HCT116 (cell line): ENCODE measurements around the gene BBS9. TPM values are rescaled to one million over a fixed set of nuclear protein-coding genes. Genes with fewer than 3 reads are reported as not detected.

ENCODE experiments used
- ATAC-seq: fragments of 200-7000 bp; cut with Tn5 transposase; 2 replicates; pipeline ENCODE4 v1.9.1; 2020; ENCODE audit warnings: mild to moderate bottlenecking, moderate library complexity
- BruUV-seq: library from RNA; stranded (reverse); fragments of 400-500 nt; replicated peaks from 2 replicates; lab custom pipeline; 2021; lab: Mats Ljungman, UMichigan
- CTCF ChIA-PET: fragments of 300-600 bp; sonication (Branson Sonifier 250); formaldehyde crosslinking; loops from one replicate; lab custom pipeline; 2021; ENCODE audit warnings: antibody characterized with exemption; lab: Charles Lee
- POLR2A ChIA-PET: fragments of 300-600, 350-600 bp; sonication (Branson Sonifier 250); formaldehyde crosslinking; loops from one replicate; lab custom pipeline; 2021; ENCODE audit warnings: antibody characterized with exemption; lab: Charles Lee
- RAD21 ChIA-PET, 2 experiments: fragments of 300-600 bp; sonication (Branson Sonifier 250); formaldehyde crosslinking; loops; one replicate each; lab custom pipeline; 2023; ENCODE audit warnings: low total read pairs in 2 of 2; ENCODE audit not compliant: uncharacterized antibody in 2 of 2, unreplicated experiment in 2 of 2, low non-redundant PET in 1 of 2; lab: Charles Lee
- DNase-seq: peaks from one replicate; pipeline ENCODE4 v3.0.0-alpha.2; 2010; ENCODE audit warnings: low read depth, low spot score
- H2AFZ ChIP-seq: fragments of 200-600 bp; shearing (Covaris generic), sonication (generic); 2 replicates; pipeline ENCODE4 v1.6.1; 2017; ENCODE audit warnings: low read depth, mixed run types, mixed read lengths, antibody characterized with exemption, low read length; ENCODE audit not compliant: poor library complexity, severe bottlenecking
- H3K27ac ChIP-seq: 2 replicates; pipeline ENCODE4 v1.5.1; 2012; ENCODE audit warnings: low read depth, low read length
- H3K27me3 ChIP-seq: fragments of 200-600 bp; sonication (generic); 2 replicates; pipeline ENCODE4 v1.6.1; 2016; ENCODE audit warnings: mixed run types, low read length, mixed read lengths; ENCODE audit not compliant: insufficient read depth
- H3K36me3 ChIP-seq, 2 experiments: fragments of 200-500 bp in 1 of 2; fragments of 200-600 bp in 1 of 2; sonication (Bioruptor generic) in 1 of 2; sonication (generic) in 1 of 2; 2 replicates each; pipeline versions ENCODE4 v1.5.1 to v1.6.1; 2014 to 2016; ENCODE audit warnings: low read length in 2 of 2, inconsistent platforms in 1 of 2, mixed read lengths in 1 of 2, mixed run types in 1 of 2; ENCODE audit not compliant: insufficient read depth in 2 of 2, control insufficient read depth in 1 of 2
- H3K4me1 ChIP-seq, 2 experiments: fragments of 200-600 bp in 1 of 2; sonication (generic) in 1 of 2; 2 replicates each; pipeline versions ENCODE4 v1.5.1 to v1.6.1; 2012 to 2017; ENCODE audit warnings: low read length in 2 of 2, inconsistent platforms in 1 of 2, mild to moderate bottlenecking in 1 of 2, mixed read lengths in 1 of 2, mixed run types in 1 of 2, moderate library complexity in 1 of 2; ENCODE audit not compliant: insufficient read depth in 2 of 2, control insufficient read depth in 1 of 2
- H3K4me2 ChIP-seq: fragments of 200-600 bp; sonication (generic); 2 replicates; pipeline ENCODE4 v1.6.1; 2017; ENCODE audit warnings: mixed run types, low read length, mixed read lengths
- H3K4me3 ChIP-seq, 2 experiments: fragments of 200-600 bp in 1 of 2; sonication (generic) in 1 of 2; replicated peaks in 1 of 2; 2 replicates each; pipeline ENCODE4 v1.5.1; 2011 to 2016; ENCODE audit warnings: low read length in 2 of 2, control low read depth in 1 of 2, low read depth in 1 of 2, mild to moderate bottlenecking in 1 of 2, mixed read lengths in 1 of 2, mixed run types in 1 of 2
- H3K79me2 ChIP-seq: fragments of 200-600 bp; sonication (generic); 2 replicates; pipeline ENCODE4 v1.6.1; 2017; ENCODE audit warnings: mild to moderate bottlenecking, mixed run types, low read length, moderate library complexity, mixed read lengths; ENCODE audit not compliant: insufficient read depth
- H3K9ac ChIP-seq: fragments of 200-600 bp; sonication (generic); 2 replicates; pipeline ENCODE4 v1.6.1; 2016; ENCODE audit warnings: low read length, mixed read lengths
- H3K9me2 ChIP-seq: fragments of 200-600 bp; sonication (generic), shearing (Covaris generic); 2 replicates; pipeline ENCODE4 v1.6.1; 2017; ENCODE audit warnings: mixed run types, mild to moderate bottlenecking, moderate library complexity; ENCODE audit not compliant: insufficient read depth
- H3K9me3 ChIP-seq, 2 experiments: fragments of 200-500 bp in 1 of 2; fragments of 200-600 bp in 1 of 2; sonication (Bioruptor generic) in 1 of 2; sonication (generic) in 1 of 2; 2 replicates each; pipeline ENCODE4 v1.6.1; 2014 to 2017; ENCODE audit warnings: low read length in 2 of 2, mixed read lengths in 2 of 2, inconsistent platforms in 1 of 2, low read depth in 1 of 2, mild to moderate bottlenecking in 1 of 2, mixed run types in 1 of 2, moderate library complexity in 1 of 2; ENCODE audit not compliant: control insufficient read depth in 1 of 2, insufficient read depth in 1 of 2
- H4K20me1 ChIP-seq: fragments of 200-600 bp; sonication (generic), shearing (Covaris generic); 2 replicates; pipeline ENCODE4 v1.6.1; 2017; ENCODE audit warnings: mixed run types, mild to moderate bottlenecking, moderate library complexity; ENCODE audit not compliant: insufficient read depth
- POLR2A ChIP-seq: IDR thresholded peaks from 2 replicates; pipeline ENCODE4 v1.7.0; 2011; ENCODE audit warnings: borderline replicate concordance; ENCODE audit not compliant: insufficient read depth, insufficient read length; ENCODE audit errors: extremely low read depth
- REST ChIP-seq: IDR thresholded peaks from 2 replicates; pipeline ENCODE4 v1.6.1; 2012; ENCODE audit warnings: low read depth
- ZNF274 ChIP-seq: fragments of 200-500 bp; sonication (Bioruptor generic); IDR thresholded peaks from 2 replicates; pipeline ENCODE4 v1.6.1; 2014; ENCODE audit warnings: mild to moderate bottlenecking, low read depth, low read length, inconsistent platforms
- intact Hi-C: fragments of 100-400 bp; cut with micrococcal nuclease; formaldehyde crosslinking; loops from 2 replicates; pipeline ENCODE4 v1.10.0; 2022
- total RNA-seq: library from RNA; stranded (reverse); gene quantifications from one replicate; pipeline ENCODE4 v1.2.1, GENCODE V29; 2021; ENCODE audit not compliant: unreplicated experiment
- TF ChIP-seq, protein P1 (sequence below): IDR thresholded peaks from 2 replicates; pipeline ENCODE4 v1.6.1; 2012

The BBS9 gene
- total RNA-seq, 1 experiment from 2014 or later = 7.1 TPM

GRCh38 chr7:33632322-33632721 is 503.0 kb downstream of the BBS9 start:
- H3K27ac ChIP-seq = no peak overlapping the region

More at GRCh38 chr7:33632322-33632721, 503.0 kb downstream of the BBS9 start:
- RAD21 ChIA-PET = no interaction called here
- ATAC-seq = no peak
- no peaks in the 10 kb centered on the region for H3K4me1 ChIP-seq
- TF ChIP-seq, protein P1, sequence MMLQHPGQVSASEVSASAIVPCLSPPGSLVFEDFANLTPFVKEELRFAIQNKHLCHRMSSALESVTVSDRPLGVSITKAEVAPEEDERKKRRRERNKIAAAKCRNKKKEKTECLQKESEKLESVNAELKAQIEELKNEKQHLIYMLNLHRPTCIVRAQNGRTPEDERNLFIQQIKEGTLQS = no peak
- TF ChIP-seq REST = no peak
- no peak for TF ChIP-seq ZNF274
- TF ChIP-seq POLR2A = no peak
- TF ChIP-seq, all 23 proteins: peak for 0
- no peak overlapping the region for H3K9ac ChIP-seq
- CTCF ChIA-PET = no interaction called here
- intact Hi-C loops = no loop called here
- H3K36me3 ChIP-seq = no peaks in the 10 kb centered on the region
- H3K9me2 ChIP-seq = no peaks in the 10 kb centered on the region
- no peak overlapping the region for H3K4me3 ChIP-seq
- no peaks in the 10 kb centered on the region for H4K20me1 ChIP-seq
- POLR2A ChIA-PET = no interaction called here
- H3K9me3 ChIP-seq = no peaks in the 10 kb centered on the region
- no peaks in the 10 kb centered on the region for H3K79me2 ChIP-seq
- H2AFZ ChIP-seq = no peak overlapping the region
- BruUV-seq = no TSS peak
- H3K27me3 ChIP-seq = no peaks in the 10 kb centered on the region
- H3K4me2 ChIP-seq = no peak overlapping the region
- no peak for DNase-seq
